Sigmoid colon (tissue), 3 donors: ENCODE measurements around the gene PPM1J.

Experiments used
- CTCF ChIP-seq, 4 experiments: fragments of 450-650 bp in 3 of 4; fragments of 200-600 bp in 1 of 4; IDR thresholded peaks; one replicate each; pipeline ENCODE4 v1.5.1; 2016 to 2019; ENCODE audit warnings: antibody characterized with exemption in 4 of 4, mild to moderate bottlenecking in 3 of 4, moderate library complexity in 2 of 4
- POLR2A ChIP-seq, 2 donors: fragments of 450-650 bp; IDR thresholded peaks; one replicate each; pipeline ENCODE4 v1.6.1; 2016; ENCODE audit warnings: antibody characterized with exemption in 2 of 2, mild to moderate bottlenecking in 2 of 2, moderate library complexity in 2 of 2

- no peak for TF ChIP-seq POLR2A (IDR thresholded peaks at IDR 0.05)
- no peak for TF ChIP-seq CTCF (IDR thresholded peaks at IDR 0.05)
Observed at GRCh38 chr1:112689842-112690237, 25.3 kb downstream of the PPM1J start.
